CD4-positive, alpha-beta T cell treated with Interleukin-2 at 100 ng/mL for 4 hours (primary cell): Measurements from ENCODE around the gene DPF3.

Experiments
- DNase-seq: peaks from one replicate; pipeline ENCODE4 v3.0.0-alpha.2; 2020; ENCODE audit warnings: low spot score

Gene DPF3

GRCh38 chr14:72793156-72793939 is 100.6 kb downstream of the DPF3 start:
- no peak for DNase-seq

- no peak for DNase-seq
Observed at GRCh38 chr14:72792051-72792788, 101.7 kb downstream of the DPF3 start.

GRCh38 chr14:72790887-72791566 is 102.9 kb downstream of the DPF3 start:
- no peak for DNase-seq

- no peak for DNase-seq
Observed at GRCh38 chr14:72788972-72789728, 104.8 kb downstream of the DPF3 start.

- DNase-seq: no peak
Observed at GRCh38 chr14:72788255-72788654, 105.6 kb downstream of the DPF3 start.

- no peak for DNase-seq
Observed at GRCh38 chr14:72787841-72788240, 106.1 kb downstream of the DPF3 start.

- DNase-seq: no peak
Observed at GRCh38 chr14:72786378-72787350, 107.2 kb downstream of the DPF3 start.

- no peak for DNase-seq
Observed at GRCh38 chr14:72783741-72784140, 110.2 kb downstream of the DPF3 start.

- DNase-seq: no peak
Observed at GRCh38 chr14:72782817-72783216, 111.1 kb downstream of the DPF3 start.

- no peak for DNase-seq
Observed at GRCh38 chr14:72781561-72782508, 112.1 kb downstream of the DPF3 start.

- DNase-seq: no peak
Observed at GRCh38 chr14:72780751-72781150, 113.2 kb downstream of the DPF3 start.

- DNase-seq: no peak
Observed at GRCh38 chr14:72779679-72780078, 114.2 kb downstream of the DPF3 start.

GRCh38 chr14:72777636-72778035 is 116.3 kb downstream of the DPF3 start:
- no peak for DNase-seq

- no peak for DNase-seq
Observed at GRCh38 chr14:72776701-72777261, 117.1 kb downstream of the DPF3 start.

- no peak for DNase-seq
Observed at GRCh38 chr14:72775923-72776554, 117.9 kb downstream of the DPF3 start.

- DNase-seq: no peak
Observed at GRCh38 chr14:72774894-72775620, 118.8 kb downstream of the DPF3 start.

GRCh38 chr14:72774141-72774540 is 119.8 kb downstream of the DPF3 start:
- DNase-seq: no peak

GRCh38 chr14:72771561-72771960 is 122.3 kb downstream of the DPF3 start:
- DNase-seq: no peak
